Heart right ventricle (tissue), 16 donors: ENCODE results near the gene CDC45. TPM values are rescaled to one million over a fixed set of nuclear protein-coding genes. Genes with fewer than 3 reads are reported as not detected.

Experiments used
- ATAC-seq, 8 donors: fragments of 200-7000 bp; cut with Tn5 transposase; one replicate each; pipeline ENCODE4 v1.9.1; 2020; ENCODE audit warnings: mild to moderate bottlenecking in 8 of 8, moderate library complexity in 8 of 8, moderate number of reproducible peaks in 1 of 8
- DNase-seq, 2 donors: peaks; one replicate each; pipeline ENCODE4 v3.0.0-alpha.2; 2020
- H3K27ac ChIP-seq, 10 donors: fragments of 200-600 bp; sonication (generic) in 2 of 10; one replicate each; pipeline versions ENCODE4 v1.5.0 to v1.8.0; 2020 to 2022; ENCODE audit warnings: mild to moderate bottlenecking in 3 of 10
- H3K27me3 ChIP-seq, 7 donors: fragments of 200-600 bp; one replicate each; pipeline ENCODE4 v1.8.0; 2021 to 2022; ENCODE audit warnings: mild to moderate bottlenecking in 2 of 7
- H3K36me3 ChIP-seq, 9 donors: fragments of 200-600 bp; sonication (generic) in 1 of 9; one replicate each; pipeline versions ENCODE4 v1.5.0 to v1.8.0; 2020 to 2022; ENCODE audit warnings: mild to moderate bottlenecking in 2 of 9
- H3K4me1 ChIP-seq, 9 donors: fragments of 200-600 bp; sonication (generic) in 1 of 9; one replicate each; pipeline versions ENCODE4 v1.5.0 to v1.8.0; 2020 to 2022; ENCODE audit warnings: mild to moderate bottlenecking in 4 of 9
- H3K4me3 ChIP-seq, 10 donors: fragments of 200-600 bp; sonication (generic) in 2 of 10; one replicate each; pipeline versions ENCODE4 v1.5.0 to v1.8.0; 2020 to 2022; ENCODE audit warnings: mild to moderate bottlenecking in 7 of 10, moderate library complexity in 2 of 10
- H3K9me3 ChIP-seq, 11 donors: fragments of 200-600 bp in 10 of 11; sonication (generic) in 2 of 11; one replicate each; pipeline versions ENCODE4 v1.5.0 to v1.8.0; 2013 to 2022; ENCODE audit warnings: mild to moderate bottlenecking in 2 of 11, control low read depth in 1 of 11, moderate library complexity in 1 of 11
- WGBS, 2 donors: extraction: QIAGEN DNeasy Blood & Tissue Kit; methylation state at CpG; one replicate each; pipeline ENCODE4 v1.1.7; 2013; ENCODE audit warnings: inconsistent platforms in 1 of 2; 5-methylcytosine and 5-hydroxymethylcytosine counted together
- intact Hi-C, 10 donors: fragments of 100-400 bp; cut with DNase I; formaldehyde crosslinking; loops; one replicate each; pipeline versions ENCODE4 v1.11.1 to v1.14.2; 2022
- polyA plus RNA-seq, 2 donors: library from polyadenylated mRNA; stranded (reverse); fragments of 200-250 nt; gene quantifications; one replicate each; pipeline ENCODE4 v1.2.3, GENCODE V29; 2013
- total RNA-seq, 10 donors: library from RNA; stranded (reverse); fragmentation: NEBNext Ultra II Directional in 3 of 10; extraction: Animal tissue kit (Norgen Biotek cat#: 25700) in 3 of 10; gene quantifications; one replicate each; pipeline versions ENCODE4 v1.2.1 to v1.2.4, GENCODE V29; 2021 to 2023
- TF ChIP-seq, protein P1 (sequence below), 9 donors: fragments of 200-600 bp; sonication (generic) in 2 of 9; IDR thresholded peaks; one replicate each; pipeline versions ENCODE4 v1.5.0 to v1.8.0; 2021 to 2022; ENCODE audit warnings: antibody characterized with exemption in 9 of 9, mild to moderate bottlenecking in 5 of 9, moderate library complexity in 1 of 9
- donor health status: Arrhythmogenic right ventricular cardiomyopathy.
- donor health status: ischemic (EF 13 %, LVEDD 7.1; RV severe dilation, severe dysfunction).
- donor health status: healthy with polysubstance abuse.
- donor health status: DM: no; HTN: yes; CAD: no.
- donor health status: DM: no; HTN: no; CAD: no.
- donor health status: ischemic (EF 25% LVEDD 6.9; RV normal size, moderate dysfunction).
- donor health status: ischemic (EF 25% LVEDD 5.7; RV mildly dilated, moderate dysfunction).
- donor health status: healthy.
- donor health status: DM: yes; HTN: yes; CAD: no.
- donor health status: Ischemic cardiomyopathy.
- donor health status: ischemic (EF 35%, LVEDD 5.7; RV mildly dilated, moderate dysfunction).
- donor health status: nonischemic (EF 11% LVEDD 7.7; RV severe dilation, severe dysfunction).
- donor health status: DM: yes; HTN: yes; CAD: no.
- donor health status: PGD.
- donor health status: ischemic (EF 29% LVEDD 5.4; RV normal size, mild dysfunction).
- donor health status: nonischemic (EF 23%, LVEDD 6.1; RV moderate dilation, normal function).

CDC45 gene
- total and polyA plus RNA-seq, 12 donors = 0.15 to 3.4 (median 0.57) TPM; not detected in 4

DNA sequence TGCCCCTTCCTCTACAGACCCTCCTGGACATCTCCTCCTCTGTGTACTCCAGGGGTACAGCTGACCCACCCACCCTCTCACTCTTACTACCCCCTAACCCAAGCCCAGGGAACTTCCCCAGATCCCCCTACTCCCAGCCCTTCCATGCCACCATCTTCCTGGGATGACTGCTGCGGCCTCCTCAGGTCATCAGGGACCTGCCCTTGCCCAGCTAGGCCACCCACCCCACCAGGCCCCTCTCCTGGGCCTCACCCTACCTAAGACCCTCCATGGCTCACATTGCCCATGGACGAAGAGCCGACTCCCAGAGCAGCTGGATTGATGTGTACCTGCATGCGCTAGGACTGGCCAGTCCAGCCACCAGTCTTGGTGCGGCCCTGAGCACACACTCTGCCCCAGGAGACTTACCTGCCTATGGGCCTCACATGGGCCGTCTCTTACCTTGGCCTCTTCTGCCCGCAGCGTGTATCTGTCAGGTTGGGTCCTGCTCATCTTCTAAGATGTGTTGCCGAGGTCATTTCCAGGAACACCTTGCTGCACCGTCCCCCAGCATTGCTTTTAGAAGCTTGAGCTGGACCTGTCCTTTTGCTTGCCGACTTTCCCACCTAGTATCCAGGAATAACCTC, 46.5 kb downstream of the CDC45 start:
- Histone ChIP-seq H3K27me3 (peaks cover 13 to 43% (median 30%) of the 10 kb centered on the region in 7 donors), H3K9me3 (no peaks in the 10 kb centered on the region), H3K4me1 (peaks cover 19 to 67% (median 36%) of the 10 kb centered on the region in 9 donors), H3K4me3 (no peak overlapping the region), H3K36me3 (peaks cover 0 to 6% (median 0%) of the 10 kb centered on the region in 9 donors), H3K27ac (peak overlapping the region; percentile 76 to 97 (median 90))
- intact Hi-C loops = loop anchor here in 5 of 10 donors (5.0 to 10.0 kb wide), 4 partner anchors 41 to 99 kb away; no protein-coding TSS in a partner anchor
- DNase-seq = no peak
- TF ChIP-seq, protein P1, sequence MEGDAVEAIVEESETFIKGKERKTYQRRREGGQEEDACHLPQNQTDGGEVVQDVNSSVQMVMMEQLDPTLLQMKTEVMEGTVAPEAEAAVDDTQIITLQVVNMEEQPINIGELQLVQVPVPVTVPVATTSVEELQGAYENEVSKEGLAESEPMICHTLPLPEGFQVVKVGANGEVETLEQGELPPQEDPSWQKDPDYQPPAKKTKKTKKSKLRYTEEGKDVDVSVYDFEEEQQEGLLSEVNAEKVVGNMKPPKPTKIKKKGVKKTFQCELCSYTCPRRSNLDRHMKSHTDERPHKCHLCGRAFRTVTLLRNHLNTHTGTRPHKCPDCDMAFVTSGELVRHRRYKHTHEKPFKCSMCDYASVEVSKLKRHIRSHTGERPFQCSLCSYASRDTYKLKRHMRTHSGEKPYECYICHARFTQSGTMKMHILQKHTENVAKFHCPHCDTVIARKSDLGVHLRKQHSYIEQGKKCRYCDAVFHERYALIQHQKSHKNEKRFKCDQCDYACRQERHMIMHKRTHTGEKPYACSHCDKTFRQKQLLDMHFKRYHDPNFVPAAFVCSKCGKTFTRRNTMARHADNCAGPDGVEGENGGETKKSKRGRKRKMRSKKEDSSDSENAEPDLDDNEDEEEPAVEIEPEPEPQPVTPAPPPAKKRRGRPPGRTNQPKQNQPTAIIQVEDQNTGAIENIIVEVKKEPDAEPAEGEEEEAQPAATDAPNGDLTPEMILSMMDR (IDR thresholded peaks at IDR 0.05) = no peak
- ATAC-seq = no peak
- 96% methylated on average over 11 of the region's 11 CpGs for WGBS, 2 donors

DNA sequence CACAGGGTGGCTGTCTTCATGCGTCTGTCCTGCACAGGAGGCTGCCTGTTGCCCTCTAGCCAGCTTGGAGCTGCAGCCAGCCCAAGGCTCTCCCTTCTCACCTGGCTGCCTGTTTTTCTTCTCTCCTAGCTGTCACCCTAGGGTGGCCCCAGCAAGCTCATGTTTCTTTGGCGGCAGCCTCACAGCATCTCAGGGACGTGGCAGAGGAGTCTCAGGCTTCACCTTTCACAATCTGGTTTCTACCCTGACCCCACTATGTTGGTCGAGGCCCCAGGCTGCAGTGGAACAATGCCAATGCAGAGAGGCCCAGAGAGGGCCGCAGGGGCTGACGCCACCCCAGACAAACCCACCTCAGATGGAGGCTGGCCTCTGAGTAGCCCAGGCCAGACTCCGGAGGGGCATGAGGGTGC, 47.0 kb downstream of the CDC45 start:
- ATAC-seq (no peak), DNase-seq (no peak)
- H3K36me3 ChIP-seq = peaks cover 0 to 5% (median 0%) of the 10 kb centered on the region in 9 donors
- intact Hi-C loops = loop anchor here in 5 of 10 donors (5.0 to 10.0 kb wide), 4 partner anchors 41 to 98 kb away; no protein-coding TSS in a partner anchor
- TF ChIP-seq, protein P1 (IDR thresholded peaks at IDR 0.05) = no peak
- H3K4me3 ChIP-seq = no peak overlapping the region
- 87 to 89% methylated on average over 7 of the region's 7 CpGs for WGBS, 2 donors
- peaks cover 18 to 63% (median 35%) of the 10 kb centered on the region in 9 donors for H3K4me1 ChIP-seq
- H3K27me3 ChIP-seq = peaks cover 13 to 43% (median 30%) of the 10 kb centered on the region in 7 donors
- no peaks in the 10 kb centered on the region for H3K9me3 ChIP-seq
- peak overlapping the region in 8 of 10 donors; percentile 16 to 96 (median 63) for H3K27ac ChIP-seq

DNA sequence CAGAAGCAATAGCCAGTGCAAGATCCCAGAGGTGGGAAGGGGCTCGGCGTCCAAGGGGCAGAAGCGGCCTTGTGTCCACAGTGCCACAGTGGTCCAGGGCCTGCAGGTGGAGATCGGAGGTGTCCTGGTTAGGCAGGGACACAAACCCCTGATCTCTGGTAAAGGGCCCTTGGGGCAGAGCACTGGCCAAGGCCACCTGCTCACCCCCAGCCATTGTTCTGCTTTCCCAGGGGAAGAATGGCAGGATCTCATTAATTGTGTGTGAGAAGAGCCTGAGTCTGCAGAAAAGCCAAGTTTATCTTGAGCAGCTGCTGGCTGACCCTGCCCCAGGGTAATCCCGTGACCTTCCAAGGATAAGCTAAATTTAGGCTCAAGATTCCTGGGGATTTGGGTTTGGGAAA, 47.6 kb downstream of the CDC45 start:
- Histone ChIP-seq H3K9me3 (no peaks in the 10 kb centered on the region), H3K4me3 (no peak overlapping the region), H3K4me1 (peaks cover 15 to 57% (median 29%) of the 10 kb centered on the region in 9 donors), H3K27ac (peak overlapping the region in 8 of 10 donors; percentile 16 to 96 (median 63)), H3K36me3 (no peaks in the 10 kb centered on the region), H3K27me3 (peaks cover 13 to 41% (median 30%) of the 10 kb centered on the region in 7 donors)
- intact Hi-C loops = loop anchor here in 5 of 10 donors (5.0 to 10.0 kb wide), 4 partner anchors 40 to 97 kb away; no protein-coding TSS in a partner anchor
- DNase-seq (peak in 1 of 2 donors; percentile 10), ATAC-seq (no peak)
- WGBS, 2 donors = 57 to 67% methylated on average over 5 of the region's 5 CpGs
- TF ChIP-seq, protein P1 (IDR thresholded peaks at IDR 0.05) = no peak

DNA sequence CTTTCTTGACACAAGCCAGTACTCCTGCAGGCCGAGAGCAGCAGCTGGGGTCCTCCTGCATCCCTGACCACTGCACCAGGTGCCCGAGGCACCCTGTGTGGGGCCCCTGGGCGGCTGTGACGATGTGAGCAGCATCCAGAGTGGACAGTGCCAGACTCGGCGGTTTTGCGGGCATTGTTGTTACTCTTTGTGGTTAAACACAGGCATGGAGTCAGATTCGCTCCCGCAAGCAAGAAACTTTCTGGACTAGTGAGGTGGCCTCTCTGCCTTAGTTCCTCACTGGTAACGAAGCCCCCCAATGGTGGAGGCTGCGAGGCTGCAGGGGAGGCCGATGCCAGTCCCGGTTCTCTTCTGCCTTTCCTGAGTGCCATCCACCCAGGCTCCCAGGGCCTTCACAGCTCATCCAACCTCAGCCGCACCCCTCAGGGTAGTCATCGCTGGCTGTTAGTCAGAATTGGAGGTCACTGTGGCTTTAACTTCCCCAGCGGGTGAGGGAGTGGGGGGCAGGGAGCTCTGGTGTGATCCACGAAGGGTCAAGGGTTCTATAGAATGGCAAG, 48.2 kb downstream of the CDC45 start:
- peaks cover 12 to 51% (median 25%) of the 10 kb centered on the region in 9 donors for H3K4me1 ChIP-seq
- peak overlapping the region in 7 of 10 donors; percentile 16 to 96 (median 68) for H3K27ac ChIP-seq
- intact Hi-C loops = loop anchor here in 5 of 10 donors (5.0 to 10.0 kb wide), 4 partner anchors 39 to 97 kb away; no protein-coding TSS in a partner anchor
- WGBS, 2 donors = 77 to 78% methylated on average over 17 of the region's 17 CpGs
- H3K4me3 ChIP-seq = no peak overlapping the region
- ATAC-seq (no peak), DNase-seq (no peak)
- TF ChIP-seq, protein P1 (IDR thresholded peaks at IDR 0.05) = no peak
- no peaks in the 10 kb centered on the region for H3K9me3 ChIP-seq
- H3K27me3 ChIP-seq = peaks cover 13 to 37% (median 27%) of the 10 kb centered on the region in 7 donors
- no peaks in the 10 kb centered on the region for H3K36me3 ChIP-seq
